IPS-18a (cell line): ENCODE results near the gene SUPT7L.

Experiments
- H3K27ac ChIP-seq: one replicate; pipeline ENCODE4 v1.5.1; 2013; ENCODE audit warnings: low read length
- H3K27me3 ChIP-seq: one replicate; pipeline ENCODE4 v1.6.1; 2013; ENCODE audit warnings: mild to moderate bottlenecking, low read length; ENCODE audit not compliant: control insufficient read depth, insufficient read depth
- H3K36me3 ChIP-seq: one replicate; pipeline ENCODE4 v1.6.1; 2013; ENCODE audit warnings: low read depth, low read length; ENCODE audit not compliant: control insufficient read depth
- H3K4me1 ChIP-seq: one replicate; pipeline ENCODE4 v1.6.1; 2013; ENCODE audit warnings: low read depth, low read length; ENCODE audit not compliant: control insufficient read depth
- H3K4me3 ChIP-seq: one replicate; pipeline ENCODE4 v1.5.1; 2013; ENCODE audit warnings: low read length
- H3K9ac ChIP-seq: one replicate; pipeline ENCODE4 v1.6.1; 2013; ENCODE audit warnings: mild to moderate bottlenecking, low read length, moderate library complexity
- H3K9me3 ChIP-seq: one replicate; pipeline ENCODE4 v1.6.1; 2013; ENCODE audit warnings: low read depth, low read length; ENCODE audit not compliant: control insufficient read depth

Gene SUPT7L

GRCh38 chr2:27653397-27653796, 10.0 kb downstream of the SUPT7L start:
- Histone ChIP-seq H3K4me1 (no peaks in the 10 kb centered on the region), H3K4me3 (no peak overlapping the region), H3K27ac (no peak overlapping the region), H3K27me3 (no peaks in the 10 kb centered on the region), H3K36me3 (peaks cover 66% of the 10 kb centered on the region), H3K9me3 (no peaks in the 10 kb centered on the region), H3K9ac (no peak overlapping the region)

- H3K9ac ChIP-seq: no peak overlapping the region
- no peaks in the 10 kb centered on the region for H3K9me3 ChIP-seq
- peaks cover 72% of the 10 kb centered on the region for H3K36me3 ChIP-seq
- no peak overlapping the region for H3K4me3 ChIP-seq
- no peaks in the 10 kb centered on the region for H3K4me1 ChIP-seq
- no peak overlapping the region for H3K27ac ChIP-seq
- H3K27me3 ChIP-seq: no peaks in the 10 kb centered on the region
Measured at GRCh38 chr2:27652790-27653189, 10.6 kb downstream of the SUPT7L start.

DNA sequence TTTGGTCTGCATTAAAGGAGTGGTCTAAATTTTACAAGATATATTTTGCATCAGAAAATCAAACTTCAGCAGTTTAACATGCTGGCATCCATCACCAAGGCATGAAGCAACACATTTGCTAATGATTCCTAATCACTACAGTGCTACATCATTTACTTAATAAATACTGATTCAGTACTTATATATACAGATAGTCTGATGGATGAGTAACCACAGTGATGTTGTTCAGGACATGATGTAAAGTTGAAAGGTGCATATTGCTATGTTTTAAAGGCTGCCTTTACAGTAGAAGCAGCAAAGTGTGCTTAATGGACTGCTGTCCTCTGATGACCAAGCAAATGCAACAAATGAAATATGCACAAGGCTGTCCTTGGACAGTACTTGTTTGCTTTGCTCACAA, 11.1 kb downstream of the SUPT7L start:
- Histone ChIP-seq H3K4me1 (no peaks in the 10 kb centered on the region), H3K4me3 (no peak overlapping the region), H3K9me3 (no peaks in the 10 kb centered on the region), H3K27ac (no peak overlapping the region), H3K36me3 (peaks cover 76% of the 10 kb centered on the region), H3K9ac (no peak overlapping the region), H3K27me3 (no peaks in the 10 kb centered on the region)

- H3K27ac ChIP-seq: no peak overlapping the region
Measured at GRCh38 chr2:27651056-27651455, 12.4 kb downstream of the SUPT7L start.

GRCh38 chr2:27647737-27648136, 15.7 kb downstream of the SUPT7L start:
- Histone ChIP-seq H3K36me3 (peaks cover 50% of the 10 kb centered on the region), H3K9ac (no peak overlapping the region), H3K27ac (no peak overlapping the region), H3K4me1 (no peaks in the 10 kb centered on the region), H3K9me3 (no peaks in the 10 kb centered on the region), H3K4me3 (no peak overlapping the region), H3K27me3 (no peaks in the 10 kb centered on the region)

More at GRCh38 chr2:27651056-27651455, 12.4 kb downstream of the SUPT7L start:
- H3K4me3 ChIP-seq: no peak overlapping the region
- no peaks in the 10 kb centered on the region for H3K4me1 ChIP-seq
- H3K36me3 ChIP-seq: peaks cover 73% of the 10 kb centered on the region
- no peaks in the 10 kb centered on the region for H3K27me3 ChIP-seq
- H3K9ac ChIP-seq: no peak overlapping the region
- no peaks in the 10 kb centered on the region for H3K9me3 ChIP-seq

- no peaks in the 10 kb centered on the region for H3K9me3 ChIP-seq
- no peaks in the 10 kb centered on the region for H3K27me3 ChIP-seq
- no peak overlapping the region for H3K27ac ChIP-seq
- H3K4me3 ChIP-seq: no peak overlapping the region
- H3K4me1 ChIP-seq: no peaks in the 10 kb centered on the region
- no peak overlapping the region for H3K9ac ChIP-seq
- peaks cover 46% of the 10 kb centered on the region for H3K36me3 ChIP-seq
Measured at GRCh38 chr2:27647289-27647688, 16.1 kb downstream of the SUPT7L start.

- Histone ChIP-seq H3K9ac (no peak overlapping the region), H3K4me1 (no peaks in the 10 kb centered on the region), H3K4me3 (no peak overlapping the region), H3K9me3 (no peaks in the 10 kb centered on the region), H3K36me3 (peaks cover 43% of the 10 kb centered on the region), H3K27me3 (no peaks in the 10 kb centered on the region), H3K27ac (no peak overlapping the region)
Measured at GRCh38 chr2:27645197-27645596, 18.2 kb downstream of the SUPT7L start.

- no peak overlapping the region for H3K27ac ChIP-seq
- no peak overlapping the region for H3K4me3 ChIP-seq
- peaks cover 45% of the 10 kb centered on the region for H3K36me3 ChIP-seq
- no peaks in the 10 kb centered on the region for H3K4me1 ChIP-seq
- no peaks in the 10 kb centered on the region for H3K9me3 ChIP-seq
- no peak overlapping the region for H3K9ac ChIP-seq
- H3K27me3 ChIP-seq: no peaks in the 10 kb centered on the region
Measured at GRCh38 chr2:27640722-27641245, 22.6 kb downstream of the SUPT7L start.

GRCh38 chr2:27638709-27639108, 24.7 kb downstream of the SUPT7L start:
- Histone ChIP-seq H3K36me3 (peaks cover 60% of the 10 kb centered on the region), H3K4me3 (no peak overlapping the region), H3K9me3 (no peaks in the 10 kb centered on the region), H3K4me1 (no peaks in the 10 kb centered on the region), H3K27me3 (no peaks in the 10 kb centered on the region), H3K27ac (no peak overlapping the region), H3K9ac (no peak overlapping the region)

DNA sequence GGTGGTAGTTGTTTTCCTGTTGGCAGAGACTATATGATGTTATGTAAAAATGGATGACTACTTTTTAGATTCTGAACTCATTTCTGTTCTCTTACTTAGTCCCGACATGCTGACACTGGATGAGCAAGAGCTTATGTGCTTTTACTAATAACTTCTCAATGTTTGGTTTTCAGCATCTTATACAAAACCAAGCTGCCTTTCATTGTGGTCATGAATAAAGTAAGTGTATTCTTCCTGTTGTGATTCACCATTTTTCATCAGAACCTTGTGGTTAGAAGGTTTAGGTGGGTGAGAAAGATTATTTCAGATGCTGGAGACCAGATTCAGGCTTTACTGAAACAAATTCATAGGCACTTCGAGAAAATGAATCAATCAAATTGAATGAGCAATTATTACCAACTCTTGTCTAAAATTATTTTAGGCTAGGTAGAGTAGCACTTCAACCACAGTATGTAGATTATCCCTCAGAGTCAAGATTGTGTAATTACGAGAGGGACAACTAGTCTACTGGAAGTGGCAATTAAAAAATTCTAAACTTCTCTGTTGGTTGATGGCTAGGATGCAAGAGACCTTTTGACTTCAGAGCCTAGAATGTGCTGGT, 25.3 kb downstream of the SUPT7L start:
- Histone ChIP-seq H3K9me3 (no peaks in the 10 kb centered on the region), H3K4me3 (no peak overlapping the region), H3K9ac (no peak overlapping the region), H3K27me3 (no peaks in the 10 kb centered on the region), H3K27ac (no peak overlapping the region), H3K36me3 (peaks cover 57% of the 10 kb centered on the region), H3K4me1 (no peaks in the 10 kb centered on the region)

DNA sequence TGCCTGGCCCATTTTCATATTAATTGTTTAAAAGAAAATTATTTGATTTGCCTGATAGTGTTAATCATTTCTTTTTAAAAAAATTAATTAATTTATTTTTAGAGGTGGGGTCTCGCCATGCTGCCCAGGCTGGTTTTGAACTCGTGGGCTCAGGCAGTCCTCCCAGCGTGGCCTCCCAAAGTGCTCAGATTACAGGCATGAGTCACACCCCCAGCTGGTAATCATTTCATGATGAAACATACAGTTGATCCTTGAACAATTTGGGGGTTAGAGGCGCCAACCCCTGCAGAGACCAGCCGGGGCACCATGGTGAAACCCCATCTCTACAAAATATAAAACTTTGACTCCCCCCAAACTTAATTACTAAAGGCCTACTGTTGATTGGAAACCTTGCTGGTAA, 26.6 kb downstream of the SUPT7L start:
- Histone ChIP-seq H3K9ac (no peak overlapping the region), H3K4me3 (no peak overlapping the region), H3K27ac (no peak overlapping the region), H3K36me3 (peaks cover 65% of the 10 kb centered on the region), H3K9me3 (no peaks in the 10 kb centered on the region), H3K27me3 (no peaks in the 10 kb centered on the region), H3K4me1 (no peaks in the 10 kb centered on the region)

DNA sequence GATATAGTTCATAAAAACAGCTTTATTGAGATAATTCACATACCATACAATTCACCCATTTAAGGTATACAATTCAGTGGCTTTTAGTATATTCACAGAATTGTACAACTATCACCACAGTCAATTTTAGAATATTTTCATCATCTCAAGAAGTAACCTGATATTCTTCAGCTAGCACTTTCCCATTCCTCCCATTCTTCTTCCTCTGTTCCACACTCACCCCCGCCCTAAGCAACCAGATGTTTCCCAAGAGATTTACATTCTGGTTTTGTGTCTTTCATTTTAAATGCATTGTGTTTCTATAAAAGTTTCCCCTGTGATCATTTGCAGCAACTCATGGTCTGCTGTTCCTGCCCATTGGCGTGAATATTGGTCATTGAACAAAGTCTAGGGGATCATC, 29.1 kb downstream of the SUPT7L start:
- no peaks in the 10 kb centered on the region for H3K27me3 ChIP-seq
- H3K9me3 ChIP-seq: no peaks in the 10 kb centered on the region
- H3K36me3 ChIP-seq: peaks cover 60% of the 10 kb centered on the region
- H3K9ac ChIP-seq: no peak overlapping the region
- H3K4me3 ChIP-seq: no peak overlapping the region
- H3K27ac ChIP-seq: no peak overlapping the region
- no peaks in the 10 kb centered on the region for H3K4me1 ChIP-seq
